Kidney tubule cell (primary cell): Measurements from ENCODE around the gene IRF1.

Source experiments
- DNase-seq: peaks from one replicate; pipeline ENCODE4 v3.0.0-alpha.2; 2018; ENCODE audit warnings: low spot score

IRF1 gene

GRCh38 chr5:132474131-132474723, 16.3 kb downstream of the IRF1 start:
- DNase-seq, result no peak

- no peak for DNase-seq
These were observed 16.9 kb downstream of the IRF1 start for GRCh38 chr5:132473668-132474067.

GRCh38 chr5:132473019-132473531, 17.5 kb downstream of the IRF1 start:
- no peak for DNase-seq

GRCh38 chr5:132472431-132472830, 18.1 kb downstream of the IRF1 start:
- no peak for DNase-seq

GRCh38 chr5:132471944-132472343, 18.6 kb downstream of the IRF1 start:
- peak; percentile 85 for DNase-seq

- peak; percentile 82 for DNase-seq
These were observed 19.2 kb downstream of the IRF1 start for GRCh38 chr5:132471151-132471907.

GRCh38 chr5:132470596-132470995, 20.0 kb downstream of the IRF1 start:
- no peak for DNase-seq

GRCh38 chr5:132470010-132470392, 20.6 kb downstream of the IRF1 start:
- no peak for DNase-seq

GRCh38 chr5:132469380-132470009, 21.1 kb downstream of the IRF1 start:
- DNase-seq, result no peak

GRCh38 chr5:132468656-132469379, 21.8 kb downstream of the IRF1 start:
- no peak for DNase-seq

- peak; percentile 50 for DNase-seq
These were observed 23.1 kb downstream of the IRF1 start for GRCh38 chr5:132467287-132467984.

- no peak for DNase-seq
These were observed 23.9 kb downstream of the IRF1 start for GRCh38 chr5:132466433-132467286.

GRCh38 chr5:132465059-132465707, 25.4 kb downstream of the IRF1 start:
- peak; percentile 54 for DNase-seq

GRCh38 chr5:132464156-132464939, 26.2 kb downstream of the IRF1 start:
- DNase-seq, result no peak

GRCh38 chr5:132463811-132464155, 26.8 kb downstream of the IRF1 start:
- DNase-seq, result no peak

GRCh38 chr5:132462856-132463745, 27.5 kb downstream of the IRF1 start:
- no peak for DNase-seq

- no peak for DNase-seq
These were observed 28.2 kb downstream of the IRF1 start for GRCh38 chr5:132462333-132462732.

GRCh38 chr5:132461569-132462070, 29.0 kb downstream of the IRF1 start:
- DNase-seq, result no peak
